ENCODE measurements around the gene ABLIM2.

Gene ABLIM2

GRCh38 chr4:8009710-8010511 lies 148.7 kb downstream of the ABLIM2 start:
- TF ChIP-seq CTCF (IDR thresholded peaks at IDR 0.05), result no peak

- TF ChIP-seq CTCF (IDR thresholded peaks at IDR 0.05), result no peak
These were observed 149.5 kb downstream of the ABLIM2 start for GRCh38 chr4:8009097-8009496.

GRCh38 chr4:8008391-8008790 lies 150.2 kb downstream of the ABLIM2 start:
- no peak for TF ChIP-seq CTCF (IDR thresholded peaks at IDR 0.05)

- TF ChIP-seq CTCF (IDR thresholded peaks at IDR 0.05), result no peak
These were observed 151.0 kb downstream of the ABLIM2 start for GRCh38 chr4:8007581-8007980.

GRCh38 chr4:8006471-8006870 lies 152.1 kb downstream of the ABLIM2 start:
- no peak for TF ChIP-seq CTCF (IDR thresholded peaks at IDR 0.05)

GRCh38 chr4:8005814-8006215 lies 152.8 kb downstream of the ABLIM2 start:
- TF ChIP-seq CTCF (IDR thresholded peaks at IDR 0.05), result no peak

- no peak for TF ChIP-seq CTCF (IDR thresholded peaks at IDR 0.05)
These were observed 153.4 kb downstream of the ABLIM2 start for GRCh38 chr4:8005033-8005808.
